HUES48 (cell line): ENCODE data around the gene RNF150.
"Not testable (repeated sequence)": the region's sequence is repeated elsewhere in the genome, so short reads cannot be mapped to it uniquely, and the experiment has no call there.

Experiments
- H3K27ac ChIP-seq: one replicate; pipeline ENCODE4 v1.7.0; 2013; ENCODE audit warnings: low read depth, low read length, inconsistent platforms
- H3K27me3 ChIP-seq: 2 replicates; pipeline ENCODE4 v1.6.1; 2013; ENCODE audit warnings: mild to moderate bottlenecking, low read length; ENCODE audit not compliant: control insufficient read depth, insufficient read depth
- H3K36me3 ChIP-seq: 2 replicates; pipeline ENCODE4 v1.6.1; 2013; ENCODE audit warnings: low read length; ENCODE audit not compliant: control insufficient read depth, insufficient read depth
- H3K4me1 ChIP-seq: 2 replicates; pipeline ENCODE4 v1.6.1; 2013; ENCODE audit warnings: mild to moderate bottlenecking, low read length; ENCODE audit not compliant: control insufficient read depth, insufficient read depth
- H3K4me3 ChIP-seq: 2 replicates; pipeline ENCODE4 v1.5.1; 2013; ENCODE audit warnings: mild to moderate bottlenecking, low read depth, low read length
- H3K9ac ChIP-seq: 2 replicates; pipeline ENCODE4 v1.6.1; 2013; ENCODE audit warnings: mild to moderate bottlenecking, low read depth, low read length, moderate library complexity
- H3K9me3 ChIP-seq: 2 replicates; pipeline ENCODE4 v1.6.1; 2013; ENCODE audit warnings: low read length; ENCODE audit not compliant: control insufficient read depth, insufficient read depth

Gene RNF150

DNA sequence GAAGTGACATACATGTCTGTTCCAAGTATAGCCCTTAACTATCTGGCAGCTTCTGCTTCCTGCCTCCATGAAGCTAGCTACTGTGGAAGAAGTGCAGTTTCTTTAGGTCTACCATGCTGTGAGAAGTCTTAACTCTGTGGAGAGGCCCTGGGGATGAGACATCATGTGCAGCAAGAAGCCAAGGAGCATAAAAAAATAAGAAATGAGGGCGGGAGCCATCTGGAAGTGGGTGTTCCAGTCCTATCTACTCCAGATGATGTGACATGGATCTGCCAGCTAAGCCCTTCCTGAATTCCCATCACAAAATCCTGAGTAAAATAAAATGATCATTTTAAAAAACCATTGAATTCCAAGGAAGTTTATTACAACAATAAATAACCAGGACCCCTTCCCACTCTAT lies 289.2 kb downstream of the RNF150 start:
- no peaks in the 10 kb centered on the region for H3K9me3 ChIP-seq
- no peaks in the 10 kb centered on the region for H3K4me1 ChIP-seq
- no peaks in the 10 kb centered on the region for H3K27me3 ChIP-seq
- H3K4me3 ChIP-seq: no peak overlapping the region
- no peaks in the 10 kb centered on the region for H3K36me3 ChIP-seq
- no peak overlapping the region for H3K27ac ChIP-seq
- H3K9ac ChIP-seq: no peak overlapping the region

- Histone ChIP-seq H3K4me3 (no peak overlapping the region), H3K4me1 (no peaks in the 10 kb centered on the region), H3K27ac (no peak overlapping the region), H3K9me3 (no peaks in the 10 kb centered on the region), H3K9ac (no peak overlapping the region), H3K36me3 (no peaks in the 10 kb centered on the region), H3K27me3 (no peaks in the 10 kb centered on the region)
Observed at GRCh38 chr4:140841186-140841585, 292.1 kb downstream of the RNF150 start.

- Histone ChIP-seq H3K27ac (no peak overlapping the region), H3K27me3 (no peaks in the 10 kb centered on the region), H3K4me1 (no peaks in the 10 kb centered on the region), H3K9ac (no peak overlapping the region), H3K4me3 (no peak overlapping the region), H3K36me3 (no peaks in the 10 kb centered on the region), H3K9me3 (no peaks in the 10 kb centered on the region)
Observed at GRCh38 chr4:140839888-140840790, 293.1 kb downstream of the RNF150 start.

GRCh38 chr4:140839406-140839805 lies 293.9 kb downstream of the RNF150 start:
- Histone ChIP-seq H3K36me3 (no peaks in the 10 kb centered on the region), H3K27ac (no peak overlapping the region), H3K9me3 (no peaks in the 10 kb centered on the region), H3K9ac (no peak overlapping the region), H3K4me1 (no peaks in the 10 kb centered on the region), H3K27me3 (no peaks in the 10 kb centered on the region), H3K4me3 (no peak overlapping the region)

GRCh38 chr4:140837736-140838135 lies 295.5 kb downstream of the RNF150 start:
- Histone ChIP-seq H3K9me3 (no peaks in the 10 kb centered on the region), H3K36me3 (no peaks in the 10 kb centered on the region), H3K27ac (no peak overlapping the region), H3K27me3 (no peaks in the 10 kb centered on the region), H3K9ac (no peak overlapping the region), H3K4me3 (no peak overlapping the region), H3K4me1 (no peaks in the 10 kb centered on the region)

GRCh38 chr4:140834839-140835495 lies 298.3 kb downstream of the RNF150 start:
- H3K4me3 ChIP-seq: no peak overlapping the region
- no peaks in the 10 kb centered on the region for H3K27me3 ChIP-seq
- H3K4me1 ChIP-seq: no peaks in the 10 kb centered on the region
- H3K36me3 ChIP-seq: no peaks in the 10 kb centered on the region
- no peaks in the 10 kb centered on the region for H3K9me3 ChIP-seq
- H3K27ac ChIP-seq: no peak overlapping the region
- no peak overlapping the region for H3K9ac ChIP-seq

DNA sequence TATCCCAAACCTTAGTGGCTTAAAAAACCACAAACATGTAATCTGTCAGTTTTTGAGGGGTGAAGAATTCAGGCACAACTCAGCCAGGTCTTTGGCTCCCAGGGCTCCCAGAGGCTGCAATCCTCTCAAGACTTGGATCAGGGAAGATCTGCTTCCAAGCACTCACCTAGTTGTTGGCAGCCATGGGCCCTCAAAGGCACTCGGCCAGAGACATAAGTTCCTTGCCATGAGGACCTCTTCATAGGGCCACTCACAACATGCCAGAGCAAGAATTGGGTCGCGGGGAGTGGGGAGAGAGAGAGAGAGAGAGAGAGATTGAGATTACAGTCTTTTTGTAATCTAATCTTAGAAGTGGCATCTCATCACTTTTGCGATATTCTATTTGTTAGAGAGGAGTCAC lies 300.0 kb downstream of the RNF150 start:
- Histone ChIP-seq H3K4me1 (no peaks in the 10 kb centered on the region), H3K4me3 (no peak overlapping the region), H3K9ac (no peak overlapping the region), H3K27ac (no peak overlapping the region), H3K9me3 (no peaks in the 10 kb centered on the region), H3K36me3 (no peaks in the 10 kb centered on the region), H3K27me3 (no peaks in the 10 kb centered on the region)

DNA sequence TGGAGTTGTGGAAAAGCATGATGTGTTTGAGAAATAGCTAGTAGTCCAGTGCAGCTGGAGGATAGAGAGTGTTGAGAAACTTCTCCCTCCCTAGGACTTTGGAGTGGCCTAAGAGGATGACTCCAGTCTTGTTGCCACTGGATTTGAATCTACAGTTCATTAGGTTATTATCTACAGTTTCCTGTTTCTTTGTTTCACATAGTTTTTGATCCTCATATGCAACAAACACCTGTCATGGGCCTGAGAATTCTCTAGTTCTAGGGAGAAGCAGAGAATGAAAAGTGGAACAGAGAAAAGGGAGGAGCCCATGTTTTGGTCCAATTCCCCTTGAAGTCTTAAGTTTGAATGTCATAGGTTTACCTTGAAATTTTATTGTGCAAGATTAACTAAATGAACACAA lies 303.4 kb downstream of the RNF150 start:
- Histone ChIP-seq H3K9me3 (no peaks in the 10 kb centered on the region), H3K9ac (no peak overlapping the region), H3K27ac (no peak overlapping the region), H3K4me1 (no peaks in the 10 kb centered on the region), H3K4me3 (no peak overlapping the region), H3K36me3 (no peaks in the 10 kb centered on the region), H3K27me3 (no peaks in the 10 kb centered on the region)

GRCh38 chr4:140826701-140827027 lies 306.6 kb downstream of the RNF150 start:
- Histone ChIP-seq H3K36me3 (no peaks in the 10 kb centered on the region), H3K27me3 (no peaks in the 10 kb centered on the region), H3K9me3 (no peaks in the 10 kb centered on the region), H3K4me3 (no peak overlapping the region), H3K4me1 (no peaks in the 10 kb centered on the region), H3K9ac (no peak overlapping the region), H3K27ac (no peak overlapping the region)

- H3K4me1 ChIP-seq: peaks cover 18% of the 10 kb centered on the region
- H3K27ac ChIP-seq, H3K9ac ChIP-seq, H3K9me3 ChIP-seq, H3K27me3 ChIP-seq, H3K36me3 ChIP-seq, H3K4me3 ChIP-seq: not testable (repeated sequence)
Observed at GRCh38 chr4:140820520-140820919, 312.7 kb downstream of the RNF150 start.

- Histone ChIP-seq H3K36me3 (no peaks in the 10 kb centered on the region), H3K9me3 (no peaks in the 10 kb centered on the region), H3K9ac (no peak overlapping the region), H3K4me3 (no peak overlapping the region), H3K4me1 (peaks cover 18% of the 10 kb centered on the region), H3K27me3 (no peaks in the 10 kb centered on the region; the same call in 1 of the 2 replicates), H3K27ac (no peak overlapping the region)
Observed at GRCh38 chr4:140819610-140820009, 313.7 kb downstream of the RNF150 start.
